Testis (tissue), 2 donors: Measurements from ENCODE around the gene OR52H1.

ENCODE experiments used
- CTCF ChIP-seq, 3 experiments: fragments of 450-650 bp in 2 of 3; fragments of 200-600 bp in 1 of 3; sonication (generic) in 1 of 3; IDR thresholded peaks; one replicate each; pipeline ENCODE4 v1.5.1; 2016 to 2019; ENCODE audit warnings: antibody characterized with exemption in 3 of 3, mild to moderate bottlenecking in 2 of 3, moderate library complexity in 1 of 3
- POLR2A ChIP-seq: fragments of 450-650 bp; IDR thresholded peaks from one replicate; pipeline ENCODE4 v1.6.1; 2017; ENCODE audit warnings: antibody characterized with exemption, mild to moderate bottlenecking, moderate library complexity

- TF ChIP-seq POLR2A: no peak
- TF ChIP-seq CTCF (IDR thresholded peaks at IDR 0.05): no peak
These were observed 6.9 kb downstream of the OR52H1 start for GRCh38 chr11:5541427-5541826.
